NB4 (cell line): Measurements from ENCODE around the gene HSFX1.
A peak's percentile ranks its signal among the peaks of the same experiment; 100 is the strongest.

Experiments used
- DNase-seq: peaks from one replicate; pipeline ENCODE4 v3.0.0; 2010; ENCODE audit warnings: low read depth
- H3K4me3 ChIP-seq: one replicate; pipeline ENCODE4 v1.5.1; 2011; ENCODE audit warnings: mild to moderate bottlenecking, low read depth, low read length, moderate library complexity
- MYC ChIP-seq: IDR thresholded peaks from 2 replicates; pipeline ENCODE4 v1.6.1; 2011; ENCODE audit warnings: low read depth, low read length
- POLR2A ChIP-seq: IDR thresholded peaks from 2 replicates; pipeline ENCODE4 v1.6.1; 2011; ENCODE audit warnings: mild to moderate bottlenecking; ENCODE audit not compliant: insufficient read length; ENCODE audit errors: extremely low read depth
- TF ChIP-seq, protein P1 (sequence below): IDR thresholded peaks from one replicate; pipeline ENCODE4 v1.5.1; 2012; ENCODE audit warnings: low read depth, low read length
- TF ChIP-seq, protein P2 (sequence below): IDR thresholded peaks from 2 replicates; pipeline ENCODE4 v1.6.1; 2011; ENCODE audit warnings: low read depth, low read length

The HSFX1 gene

DNA sequence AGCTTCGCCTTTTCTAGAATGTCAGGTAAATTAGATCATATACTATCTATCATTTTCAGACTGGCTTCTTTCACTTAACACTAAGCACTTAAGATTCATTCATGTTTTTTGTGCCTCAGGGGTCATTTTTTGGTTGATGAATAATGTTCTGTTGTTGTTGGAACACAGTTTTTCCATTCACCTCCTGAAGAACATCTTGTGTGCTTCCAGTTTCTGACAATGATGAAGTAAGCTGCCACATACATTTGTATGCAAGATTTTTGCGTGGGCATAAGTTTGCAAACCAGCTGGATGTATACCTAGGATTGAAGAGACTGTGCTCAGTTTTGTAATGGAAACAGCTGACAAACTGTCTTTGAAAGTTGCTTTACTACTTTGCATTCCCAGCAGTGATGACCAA is 45.5 kb downstream of the HSFX1 start:
- H3K4me3 ChIP-seq, result no peak overlapping the region
- no peak for DNase-seq
- no peak for TF ChIP-seq MYC
- TF ChIP-seq, protein P1, sequence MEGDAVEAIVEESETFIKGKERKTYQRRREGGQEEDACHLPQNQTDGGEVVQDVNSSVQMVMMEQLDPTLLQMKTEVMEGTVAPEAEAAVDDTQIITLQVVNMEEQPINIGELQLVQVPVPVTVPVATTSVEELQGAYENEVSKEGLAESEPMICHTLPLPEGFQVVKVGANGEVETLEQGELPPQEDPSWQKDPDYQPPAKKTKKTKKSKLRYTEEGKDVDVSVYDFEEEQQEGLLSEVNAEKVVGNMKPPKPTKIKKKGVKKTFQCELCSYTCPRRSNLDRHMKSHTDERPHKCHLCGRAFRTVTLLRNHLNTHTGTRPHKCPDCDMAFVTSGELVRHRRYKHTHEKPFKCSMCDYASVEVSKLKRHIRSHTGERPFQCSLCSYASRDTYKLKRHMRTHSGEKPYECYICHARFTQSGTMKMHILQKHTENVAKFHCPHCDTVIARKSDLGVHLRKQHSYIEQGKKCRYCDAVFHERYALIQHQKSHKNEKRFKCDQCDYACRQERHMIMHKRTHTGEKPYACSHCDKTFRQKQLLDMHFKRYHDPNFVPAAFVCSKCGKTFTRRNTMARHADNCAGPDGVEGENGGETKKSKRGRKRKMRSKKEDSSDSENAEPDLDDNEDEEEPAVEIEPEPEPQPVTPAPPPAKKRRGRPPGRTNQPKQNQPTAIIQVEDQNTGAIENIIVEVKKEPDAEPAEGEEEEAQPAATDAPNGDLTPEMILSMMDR, result no peak
- TF ChIP-seq POLR2A, result no peak
- TF ChIP-seq, protein P2, sequence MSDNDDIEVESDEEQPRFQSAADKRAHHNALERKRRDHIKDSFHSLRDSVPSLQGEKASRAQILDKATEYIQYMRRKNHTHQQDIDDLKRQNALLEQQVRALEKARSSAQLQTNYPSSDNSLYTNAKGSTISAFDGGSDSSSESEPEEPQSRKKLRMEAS, result no peak

DNA sequence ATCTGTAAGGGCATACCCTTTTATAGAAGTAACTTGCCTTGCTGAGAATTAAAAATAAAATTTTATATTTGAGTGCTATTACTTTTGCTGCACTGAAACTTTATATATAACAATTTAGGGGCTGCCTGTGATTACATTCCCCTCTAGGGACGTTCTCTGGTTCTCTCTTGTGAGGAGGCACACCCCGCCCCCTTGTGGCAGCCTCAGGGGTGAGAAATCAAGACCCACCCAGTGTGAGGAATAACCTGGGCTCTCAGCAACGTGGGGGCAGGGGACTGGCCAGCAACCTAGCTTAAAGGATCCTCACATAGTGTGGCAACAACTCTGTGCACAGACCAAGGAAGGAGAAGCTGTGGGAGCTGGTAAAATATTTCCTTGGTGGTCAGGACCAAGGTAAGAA is 51.6 kb downstream of the HSFX1 start:
- H3K4me3 ChIP-seq, result no peak overlapping the region
- DNase-seq, result peak; percentile 37
- TF ChIP-seq MYC, result no peak
- TF ChIP-seq, protein P1, result peak; percentile 42
